ENCODE data around the gene FLNA. TPM values are rescaled to one million over a fixed set of nuclear protein-coding genes. Genes with fewer than 3 reads are reported as not detected.
"Not testable (repeated sequence)": the region's sequence is repeated elsewhere in the genome, so short reads cannot be mapped to it uniquely, and the experiment has no call there.

The FLNA gene
- total RNA-seq, 1 experiment from 2014 or later = 409 TPM

GRCh38 chrX:154308108-154308946, 66.1 kb downstream of the FLNA start:
- peak; percentile 25 for DNase-seq (ENCODE audit: low spot score)

GRCh38 chrX:154307202-154307601, 67.2 kb downstream of the FLNA start:
- DNase-seq (ENCODE audit: low spot score) = no peak

- DNase-seq (ENCODE audit: low spot score) = no peak
Observed at GRCh38 chrX:154305541-154306205, 68.8 kb downstream of the FLNA start.

GRCh38 chrX:154304846-154305245, 69.6 kb downstream of the FLNA start:
- no peak for DNase-seq (ENCODE audit: low spot score)

GRCh38 chrX:154303476-154303875, 71.0 kb downstream of the FLNA start:
- no peak for DNase-seq (ENCODE audit: low spot score)

GRCh38 chrX:154302998-154303397, 71.4 kb downstream of the FLNA start:
- DNase-seq (ENCODE audit: low spot score) = not testable (repeated sequence)

- no peak for DNase-seq (ENCODE audit: low spot score)
Observed at GRCh38 chrX:154300816-154301215, 73.6 kb downstream of the FLNA start.

Other genes starting within 250 kb of the FLNA start
- gene OPN1LW, start 230.4 kb downstream of the FLNA start, total RNA-seq (2014; rRNA removed; shearing (Covaris generic)) = not detected in 2 replicates
- not detected in 2 replicates for gene OPN1MW, start 192.0 kb downstream of the FLNA start, total RNA-seq (2014; rRNA removed; shearing (Covaris generic))
- not detected in 2 replicates for gene OPN1MW2, start 154.9 kb downstream of the FLNA start, total RNA-seq (2014; rRNA removed; shearing (Covaris generic))
- not detected in 2 replicates for gene OPN1MW3, start 117.1 kb downstream of the FLNA start, total RNA-seq (2014; rRNA removed; shearing (Covaris generic))
- gene TEX28, start 79.5 kb downstream of the FLNA start, total RNA-seq (2014; rRNA removed; shearing (Covaris generic)) = not detected in 2 replicates
- 2.1 TPM in 1 of 2 replicates, not detected in the other for gene TKTL1, start 78.8 kb downstream of the FLNA start, total RNA-seq (2014; rRNA removed; shearing (Covaris generic))
- gene EMD, start 4.7 kb upstream of the FLNA start, total RNA-seq (2014; rRNA removed; shearing (Covaris generic)) = 53.3 and 69.3 TPM in 2 replicates
- gene RPL10, start 23.7 kb upstream of the FLNA start, total RNA-seq (2014; rRNA removed; shearing (Covaris generic)) = 5,829 and 6,316 TPM in 2 replicates
- 19.4 and 21.8 TPM in 2 replicates for gene DNASE1L1, start 34.6 kb upstream of the FLNA start, total RNA-seq (2014; rRNA removed; shearing (Covaris generic))
- gene TAFAZZIN, start 36.9 kb upstream of the FLNA start, total RNA-seq (2014; rRNA removed; shearing (Covaris generic)) = 15.1 and 15.3 TPM in 2 replicates
- 60.2 and 69.2 TPM in 2 replicates for gene ATP6AP1, start 54.0 kb upstream of the FLNA start, total RNA-seq (2014; rRNA removed; shearing (Covaris generic))
- 62.2 and 68.0 TPM in 2 replicates for gene GDI1, start 62.5 kb upstream of the FLNA start, total RNA-seq (2014; rRNA removed; shearing (Covaris generic))
- gene FAM50A, start 69.5 kb upstream of the FLNA start, total RNA-seq (2014; rRNA removed; shearing (Covaris generic)) = 52.2 and 63.0 TPM in 2 replicates
- 1.6 and 1.9 TPM in 2 replicates for gene PLXNA3, start 83.6 kb upstream of the FLNA start, total RNA-seq (2014; rRNA removed; shearing (Covaris generic))
- 57.8 and 96.3 TPM in 2 replicates for gene LAGE3, start 104.6 kb upstream of the FLNA start, total RNA-seq (2014; rRNA removed; shearing (Covaris generic))
- 55.5 and 94.8 TPM in 2 replicates for gene UBL4A, start 112.0 kb upstream of the FLNA start, total RNA-seq (2014; rRNA removed; shearing (Covaris generic))
- 20.0 and 35.3 TPM in 2 replicates for gene SLC10A3, start 116.0 kb upstream of the FLNA start, total RNA-seq (2014; rRNA removed; shearing (Covaris generic))
- 17.2 and 17.9 TPM in 2 replicates for gene FAM3A, start 141.6 kb upstream of the FLNA start, total RNA-seq (2014; rRNA removed; shearing (Covaris generic))
- gene G6PD, start 172.2 kb upstream of the FLNA start, total RNA-seq (2014; rRNA removed; shearing (Covaris generic)) = 329 and 350 TPM in 2 replicates
- 20.1 and 23.0 TPM in 2 replicates for gene IKBKG, start 173.0 kb upstream of the FLNA start, total RNA-seq (2014; rRNA removed; shearing (Covaris generic))
- gene CTAG1A, start 210.5 kb upstream of the FLNA start, total RNA-seq (2014; rRNA removed; shearing (Covaris generic)) = not detected in 2 replicates
- not detected in 2 replicates for gene CTAG1B, start 244.6 kb upstream of the FLNA start, total RNA-seq (2014; rRNA removed; shearing (Covaris generic))

Data from H4 (cell line).